Activated CD8-positive, alpha-beta T cell treated with anti-CD3 and anti-CD28 coated beads for 36 hours (primary cell): ENCODE data around the gene JHY. TPM values are rescaled to one million over a fixed set of nuclear protein-coding genes. Genes with fewer than 3 reads are reported as not detected.

Experiments
- ATAC-seq: fragments of 200-7000 bp; cut with Tn5 transposase; one replicate; pipeline ENCODE4 v1.10.0; 2021; ENCODE audit warnings: mild to moderate bottlenecking, moderate library complexity
- CTCF ChIA-PET: fragments of 350-600 bp; sonication (Branson Sonifier 250); formaldehyde crosslinking; loops from one replicate; lab custom pipeline; 2021; ENCODE audit warnings: antibody characterized with exemption; lab: Charles Lee
- POLR2A ChIA-PET: fragments of 350-600 bp; sonication (Branson Sonifier 250); formaldehyde crosslinking; loops from one replicate; lab custom pipeline; 2021; ENCODE audit warnings: antibody characterized with exemption; lab: Charles Lee
- DNase-seq: peaks from one replicate; pipeline ENCODE4 v3.0.0-alpha.2; 2020
- H3K27ac Mint-ChIP-seq: one replicate; pipeline ENCODE4 v1.8.0; 2021; ENCODE audit warnings: mild to moderate bottlenecking, mixed read lengths
- H3K27me3 Mint-ChIP-seq: one replicate; pipeline ENCODE4 v1.8.0; 2021; ENCODE audit warnings: mixed read lengths
- H3K36me3 Mint-ChIP-seq: one replicate; pipeline ENCODE4 v1.8.0; 2021; ENCODE audit warnings: low read depth, mixed read lengths
- H3K4me1 Mint-ChIP-seq: one replicate; pipeline ENCODE4 v1.8.0; 2021; ENCODE audit warnings: low read depth, mixed read lengths
- H3K4me3 Mint-ChIP-seq: one replicate; pipeline ENCODE4 v1.8.0; 2021; ENCODE audit warnings: mild to moderate bottlenecking, moderate library complexity, mixed read lengths
- H3K9me3 Mint-ChIP-seq: one replicate; pipeline ENCODE4 v1.8.0; 2021; ENCODE audit warnings: mixed read lengths
- intact Hi-C: fragments of 100-400 bp; cut with micrococcal nuclease; formaldehyde crosslinking; loops from one replicate; pipeline ENCODE4 v1.10.0; 2022
- total RNA-seq, 2 experiments: library from RNA; stranded (reverse); gene quantifications; one replicate each; pipeline ENCODE4 v1.2.3, GENCODE V29; 2021
- TF ChIP-seq, protein P1 (sequence below): fragments of 200-600 bp; IDR thresholded peaks from one replicate; pipeline ENCODE4 v1.8.0; 2022; ENCODE audit warnings: antibody characterized with exemption, mild to moderate bottlenecking

The JHY gene
- total RNA-seq, result 1 to 10 TPM; 1.3 to 1.8 TPM

- TF ChIP-seq, protein P1, sequence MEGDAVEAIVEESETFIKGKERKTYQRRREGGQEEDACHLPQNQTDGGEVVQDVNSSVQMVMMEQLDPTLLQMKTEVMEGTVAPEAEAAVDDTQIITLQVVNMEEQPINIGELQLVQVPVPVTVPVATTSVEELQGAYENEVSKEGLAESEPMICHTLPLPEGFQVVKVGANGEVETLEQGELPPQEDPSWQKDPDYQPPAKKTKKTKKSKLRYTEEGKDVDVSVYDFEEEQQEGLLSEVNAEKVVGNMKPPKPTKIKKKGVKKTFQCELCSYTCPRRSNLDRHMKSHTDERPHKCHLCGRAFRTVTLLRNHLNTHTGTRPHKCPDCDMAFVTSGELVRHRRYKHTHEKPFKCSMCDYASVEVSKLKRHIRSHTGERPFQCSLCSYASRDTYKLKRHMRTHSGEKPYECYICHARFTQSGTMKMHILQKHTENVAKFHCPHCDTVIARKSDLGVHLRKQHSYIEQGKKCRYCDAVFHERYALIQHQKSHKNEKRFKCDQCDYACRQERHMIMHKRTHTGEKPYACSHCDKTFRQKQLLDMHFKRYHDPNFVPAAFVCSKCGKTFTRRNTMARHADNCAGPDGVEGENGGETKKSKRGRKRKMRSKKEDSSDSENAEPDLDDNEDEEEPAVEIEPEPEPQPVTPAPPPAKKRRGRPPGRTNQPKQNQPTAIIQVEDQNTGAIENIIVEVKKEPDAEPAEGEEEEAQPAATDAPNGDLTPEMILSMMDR, result no peak
- ChIA-PET CTCF (interaction anchor here (1.4 kb wide), 1 partner anchor 18 kb away, joined by 16 read pairs; no protein-coding TSS in a partner anchor), POLR2A (interaction anchor here (1.0 to 1.5 kb wide), 2 partner anchors 10 to 11 kb away, joined by 3 read pairs; no protein-coding TSS in a partner anchor)
- Mint-ChIP-seq H3K27me3 (no peaks in the 10 kb centered on the region), H3K9me3 (no peaks in the 10 kb centered on the region), H3K4me1 (peaks cover 31% of the 10 kb centered on the region), H3K27ac (peak within 1 kb of the TSS; percentile 85), H3K4me3 (peak within 1 kb of the TSS; percentile 81), H3K36me3 (peaks cover 3% of the 10 kb centered on the region)
- intact Hi-C loops, result no loop called here
- DNase-seq, result peak; percentile 57
- ATAC-seq, result no peak
Measured at GRCh38 chr11:122882189-122882856, at the start of gene JHY. TSS of gene JHY (plus strand) at chr11:122882759. CDS start at chr11:122885850, 3,091 bp downstream.

DNA sequence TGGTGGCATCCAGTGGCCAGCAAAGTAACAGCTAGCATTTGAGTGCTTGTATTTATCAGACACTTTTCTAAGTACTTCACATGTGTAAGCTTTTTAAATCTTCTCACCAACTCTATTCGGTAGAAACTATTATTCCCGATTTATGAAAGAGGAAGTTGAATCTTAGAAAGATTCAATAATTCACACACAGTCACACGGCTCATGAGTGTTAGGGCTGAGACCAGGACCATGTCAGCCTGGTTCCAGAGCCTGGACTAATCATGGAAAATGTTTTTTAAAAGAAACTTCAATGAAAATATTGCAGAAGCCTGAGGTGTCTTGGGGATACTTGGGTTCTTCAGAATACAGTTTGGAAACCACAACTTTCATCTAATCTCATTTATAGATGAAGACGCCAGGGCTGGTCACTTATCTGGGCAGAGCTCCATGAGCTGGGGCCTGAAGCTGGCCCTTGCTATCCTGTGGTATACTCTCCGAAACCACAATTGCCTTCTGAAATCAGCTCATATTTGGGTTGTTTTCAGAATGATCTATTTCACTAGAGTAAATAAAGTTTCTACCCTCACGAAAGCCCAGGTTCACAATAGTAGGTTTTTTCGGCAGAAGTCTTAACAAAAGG is 48.6 kb upstream of the JHY start:
- H3K4me3 Mint-ChIP-seq, result no peak overlapping the region
- H3K4me1 Mint-ChIP-seq, result peaks cover 53% of the 10 kb centered on the region
- TF ChIP-seq, protein P1, result no peak
- no peaks in the 10 kb centered on the region for H3K27me3 Mint-ChIP-seq
- CTCF ChIA-PET, result interaction anchor here (0.9 to 4.9 kb wide), 13 partner anchors 11 to 223 kb away, joined by 3 to 68 read pairs (median 6); no protein-coding TSS in a partner anchor
- intact Hi-C loops, result no loop called here
- DNase-seq, result no peak
- peaks cover 1% of the 10 kb centered on the region for H3K36me3 Mint-ChIP-seq
- H3K27ac Mint-ChIP-seq, result no peak overlapping the region
- POLR2A ChIA-PET, result interaction anchor here (1.1 to 4.5 kb wide), 4 partner anchors 9 to 219 kb away, joined by 4 to 31 read pairs (median 8); no protein-coding TSS in a partner anchor
- no peaks in the 10 kb centered on the region for H3K9me3 Mint-ChIP-seq
- ATAC-seq, result no peak

GRCh38 chr11:122836916-122837315 is 45.6 kb upstream of the JHY start:
- TF ChIP-seq, protein P1, result no peak
- ChIA-PET CTCF (interaction anchor here (1.2 to 4.9 kb wide), 2 partner anchors 15 to 21 kb away, joined by 3 to 68 read pairs; no protein-coding TSS in a partner anchor), POLR2A (interaction anchor here (0.7 to 4.5 kb wide), 2 partner anchors 10 to 15 kb away, joined by 4 to 31 read pairs; no protein-coding TSS in a partner anchor)
- Mint-ChIP-seq H3K4me1 (peaks cover 59% of the 10 kb centered on the region), H3K36me3 (peaks cover 5% of the 10 kb centered on the region), H3K9me3 (no peaks in the 10 kb centered on the region), H3K4me3 (no peak overlapping the region), H3K27me3 (no peaks in the 10 kb centered on the region), H3K27ac (peak overlapping the region; percentile 52)
- DNase-seq (no peak), ATAC-seq (no peak)
- intact Hi-C loops, result no loop called here

DNA sequence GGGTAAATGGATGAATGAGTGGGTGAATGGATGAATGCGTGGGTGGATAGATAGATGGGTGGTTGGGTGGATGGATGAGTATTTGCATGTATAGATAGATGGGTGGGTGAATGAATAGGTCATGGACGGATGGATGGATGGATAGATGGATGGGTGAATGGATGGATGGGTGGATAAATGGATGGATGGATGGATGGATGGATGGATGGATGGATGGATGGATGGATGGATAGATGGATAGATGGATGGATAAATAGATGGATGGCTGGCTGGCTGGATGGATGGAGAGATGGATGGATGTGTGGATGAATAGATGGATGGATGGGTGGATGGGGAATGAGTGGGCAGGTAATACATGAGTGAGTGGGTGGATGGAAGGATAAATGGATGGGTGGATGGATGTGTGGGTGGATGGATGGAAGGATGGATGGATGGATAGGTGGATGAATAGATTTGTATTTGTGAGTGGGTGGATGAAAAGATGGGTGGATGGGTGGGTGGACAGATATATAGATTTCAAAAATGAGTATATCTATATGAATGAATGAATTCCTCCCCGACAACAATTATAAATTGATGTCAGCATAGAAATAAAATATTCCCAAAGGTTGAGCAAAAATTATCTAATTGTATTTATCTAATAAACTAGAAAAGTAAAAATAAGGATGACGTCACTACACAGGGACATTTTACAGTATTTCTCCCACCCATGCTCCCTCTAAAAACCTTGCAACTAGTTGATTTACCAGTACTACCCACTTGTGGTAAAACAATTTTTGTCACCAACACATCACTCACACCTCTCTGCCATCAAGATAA is 44.8 kb upstream of the JHY start:
- H3K9me3 Mint-ChIP-seq, result no peaks in the 10 kb centered on the region
- peaks cover 11% of the 10 kb centered on the region for H3K36me3 Mint-ChIP-seq
- H3K27me3 Mint-ChIP-seq, result no peaks in the 10 kb centered on the region
- ATAC-seq (no peak), DNase-seq (no peak)
- TF ChIP-seq, protein P1, result no peak
- peaks cover 57% of the 10 kb centered on the region for H3K4me1 Mint-ChIP-seq
- H3K27ac Mint-ChIP-seq, result peak overlapping the region; percentile 93
- POLR2A ChIA-PET, result interaction anchor here (0.8 to 3.2 kb wide), 13 partner anchors 12 to 226 kb away, joined by 3 to 61 read pairs (median 5); no protein-coding TSS in a partner anchor
- intact Hi-C loops, result no loop called here
- CTCF ChIA-PET, result interaction anchor here (0.8 to 4.6 kb wide), 11 partner anchors 11 to 217 kb away, joined by 3 to 80 read pairs (median 6); no protein-coding TSS in a partner anchor
- peak overlapping the region; percentile 81 for H3K4me3 Mint-ChIP-seq
